Fibroblast of lung (primary cell): ENCODE data around the gene RTN1. TPM values are rescaled to one million over a fixed set of nuclear protein-coding genes. Genes with fewer than 3 reads are reported as not detected.

Experiments used
- DNase-seq, 2 donors: peaks; one replicate each; pipeline versions ENCODE4 v3.0.0 to v3.0.0-alpha.2; 2010; ENCODE audit warnings: low read depth in 2 of 2
- H2AFZ ChIP-seq: 2 replicates; pipeline ENCODE4 v1.5.1; 2012; ENCODE audit warnings: low read length, control low read depth, inconsistent platforms
- H3K27ac ChIP-seq: 2 replicates; pipeline ENCODE4 v1.5.1; 2011; ENCODE audit warnings: low read length, control low read depth; ENCODE audit not compliant: insufficient read depth
- H3K27me3 ChIP-seq: 2 replicates; pipeline ENCODE4 v1.5.1; 2011; ENCODE audit warnings: mild to moderate bottlenecking, low read length; ENCODE audit not compliant: control insufficient read depth, insufficient read depth
- H3K36me3 ChIP-seq: 2 replicates; pipeline ENCODE4 v1.5.1; 2011; ENCODE audit warnings: low read length; ENCODE audit not compliant: control insufficient read depth, insufficient read depth
- H3K4me1 ChIP-seq: 2 replicates; pipeline ENCODE4 v1.5.1; 2011; ENCODE audit warnings: low read length; ENCODE audit not compliant: control insufficient read depth, insufficient read depth; ENCODE audit errors: extremely low read depth
- H3K4me2 ChIP-seq: 2 replicates; pipeline ENCODE4 v1.5.1; 2011; ENCODE audit warnings: low read length, control low read depth; ENCODE audit not compliant: insufficient read depth; ENCODE audit errors: extremely low read depth
- H3K4me3 ChIP-seq, 4 experiments: fragments of 200-600 bp in 1 of 4; sonication (generic) in 1 of 4; replicated peaks in 1 of 4; 2 replicates each; pipeline ENCODE4 v1.5.1; 2011 to 2016; ENCODE audit warnings: low read length in 4 of 4, low read depth in 3 of 4, mild to moderate bottlenecking in 3 of 4, control low read depth in 2 of 4, inconsistent platforms in 1 of 4, mixed read lengths in 1 of 4; ENCODE audit not compliant: insufficient read depth in 1 of 4; ENCODE audit errors: control extremely low read depth in 1 of 4
- H3K79me2 ChIP-seq: 2 replicates; pipeline ENCODE4 v1.5.1; 2012; ENCODE audit warnings: mild to moderate bottlenecking, low read length, inconsistent platforms; ENCODE audit not compliant: control insufficient read depth, insufficient read depth
- H3K9ac ChIP-seq: 2 replicates; pipeline ENCODE4 v1.5.1; 2011; ENCODE audit warnings: mild to moderate bottlenecking, low read length, control low read depth; ENCODE audit not compliant: insufficient read depth
- H3K9me3 ChIP-seq: 2 replicates; pipeline ENCODE4 v1.5.1; 2012; ENCODE audit warnings: low read depth, low read length; ENCODE audit not compliant: control insufficient read depth, insufficient read depth
- H4K20me1 ChIP-seq: 2 replicates; pipeline ENCODE4 v1.5.1; 2011; ENCODE audit warnings: low read length; ENCODE audit not compliant: control insufficient read depth, insufficient read depth; ENCODE audit errors: extremely low read depth
- CTCF ChIP-seq, 2 donors: IDR thresholded peaks in 1 of 2; conservative IDR thresholded peaks in 1 of 2; 1 replicate in 1 of 2; 2 replicates in 1 of 2; pipeline ENCODE4 v1.5.1; 2011 to 2012; ENCODE audit warnings: low read length in 2 of 2, control low read depth in 1 of 2, inconsistent platforms in 1 of 2, low read depth in 1 of 2, mild to moderate bottlenecking in 1 of 2
- EZH2 ChIP-seq: IDR thresholded peaks from 2 replicates; pipeline ENCODE4 v1.5.1; 2012; ENCODE audit warnings: low read length, control low read depth, mild to moderate bottlenecking; ENCODE audit errors: missing control alignments
- polyA plus RNA-seq, 2 donors: library from polyadenylated mRNA; depleted of rRNA in 1 of 2; stranded (reverse) in 1 of 2; unstranded in 1 of 2; fragments of >200 nt; gene quantifications; 2 replicates each; pipeline ENCODE4 v1.2.1, GENCODE V29; 2011 to 2012; ENCODE audit warnings: missing spikeins in 1 of 2
- total RNA-seq: library from RNA; depleted of rRNA; stranded (reverse); fragments of >200 nt; gene quantifications from 2 replicates; pipeline ENCODE4 v1.2.1, GENCODE V29; 2014

Gene RTN1
- total and polyA plus RNA-seq, 2 donors (not counting 1 experiment from before 2014, with no cell fraction given), result 0.17 to 0.92 TPM

GRCh38 chr14:59836116-59836515, 34.5 kb downstream of the RTN1 start:
- Histone ChIP-seq H3K4me3 (no peak overlapping the region), H3K4me2 (no peak overlapping the region), H3K9ac (no peak overlapping the region), H3K36me3 (no peaks in the 10 kb centered on the region), H3K4me1 (no peaks in the 10 kb centered on the region), H3K27ac (no peak overlapping the region), H2AFZ (no peak overlapping the region), H3K79me2 (no peaks in the 10 kb centered on the region), H3K27me3 (no peaks in the 10 kb centered on the region), H4K20me1 (no peaks in the 10 kb centered on the region), H3K9me3 (no peaks in the 10 kb centered on the region)
- no peak for DNase-seq
- TF ChIP-seq CTCF (conservative IDR thresholded peaks at IDR 0.05 in 1 of 2, IDR thresholded peaks at IDR 0.05 in 1 of 2; ENCODE audit: low read depth in 1 of 2, low read length in 2 of 2), result no peak
- no peak for TF ChIP-seq EZH2

GRCh38 chr14:59832653-59833294, 37.8 kb downstream of the RTN1 start:
- no peak for DNase-seq

GRCh38 chr14:59831121-59831730, 39.4 kb downstream of the RTN1 start:
- H3K4me3 ChIP-seq, result no peak overlapping the region
- no peaks in the 10 kb centered on the region for H3K4me1 ChIP-seq
- no peaks in the 10 kb centered on the region for H4K20me1 ChIP-seq
- no peak overlapping the region for H2AFZ ChIP-seq
- H3K27ac ChIP-seq, result no peak overlapping the region
- H3K9ac ChIP-seq, result no peak overlapping the region
- DNase-seq, result peak in 1 of 2 donors; percentile 1
- no peaks in the 10 kb centered on the region for H3K27me3 ChIP-seq
- no peaks in the 10 kb centered on the region for H3K79me2 ChIP-seq
- H3K4me2 ChIP-seq, result no peak overlapping the region
- no peaks in the 10 kb centered on the region for H3K36me3 ChIP-seq
- no peak for TF ChIP-seq CTCF (conservative IDR thresholded peaks at IDR 0.05 in 1 of 2, IDR thresholded peaks at IDR 0.05 in 1 of 2; ENCODE audit: low read depth in 1 of 2, low read length in 2 of 2)
- TF ChIP-seq EZH2, result no peak
- H3K9me3 ChIP-seq, result no peaks in the 10 kb centered on the region

More at GRCh38 chr14:59832653-59833294, 37.8 kb downstream of the RTN1 start:
- H3K79me2 ChIP-seq, result no peaks in the 10 kb centered on the region
- no peaks in the 10 kb centered on the region for H3K27me3 ChIP-seq
- TF ChIP-seq EZH2, result no peak
- TF ChIP-seq CTCF (conservative IDR thresholded peaks at IDR 0.05 in 1 of 2, IDR thresholded peaks at IDR 0.05 in 1 of 2; ENCODE audit: low read depth in 1 of 2, low read length in 2 of 2), result no peak
- no peaks in the 10 kb centered on the region for H3K4me1 ChIP-seq
- no peak overlapping the region for H3K27ac ChIP-seq
- no peak overlapping the region for H2AFZ ChIP-seq
- no peak overlapping the region for H3K4me3 ChIP-seq
- no peak overlapping the region for H3K9ac ChIP-seq
- no peaks in the 10 kb centered on the region for H3K36me3 ChIP-seq
- H3K4me2 ChIP-seq, result no peak overlapping the region
- no peaks in the 10 kb centered on the region for H3K9me3 ChIP-seq
- H4K20me1 ChIP-seq, result no peaks in the 10 kb centered on the region
